ENCODE measurements around the gene DNAAF8.

The DNAAF8 gene

GRCh38 chr16:4792951-4793513 lies 58.7 kb downstream of the DNAAF8 start:
- DNase-seq: no peak
- Histone ChIP-seq H3K14ac (ENCODE audit: low read length in 2 of 2) (no peak overlapping the region), H2BK15ac (ENCODE audit: low read depth, poor library complexity, severe bottlenecking) (no peak overlapping the region), H3K27me3 (ENCODE audit: control insufficient read depth in 1 of 2, insufficient read depth in 1 of 2, low read length in 2 of 2) (peaks cover 0 to 18% of the 10 kb centered on the region in 2 experiments), H3K79me1 (replicated peaks; ENCODE audit: low read length, poor library complexity, severe bottlenecking) (no peaks in the 10 kb centered on the region), H2BK12ac (ENCODE audit: low read length in 2 of 2) (no peak overlapping the region), H4K8ac (ENCODE audit: low read length) (no peak overlapping the region), H3K4ac (ENCODE audit: low read depth in 1 of 2, low read length in 2 of 2) (no peak overlapping the region), H2BK120ac (ENCODE audit: low read depth, low read length) (no peak overlapping the region), H3K4me3 (ENCODE audit: insufficient read depth in 1 of 2, low read depth in 1 of 2, low read length in 2 of 2) (no peak overlapping the region), H2AFZ (ENCODE audit: low read depth, low read length) (no peak overlapping the region), H3K18ac (ENCODE audit: low read depth in 1 of 2, low read length in 2 of 2) (no peak overlapping the region), H2AK5ac (ENCODE audit: low read length, severe bottlenecking) (no peak overlapping the region), H3K27ac (ENCODE audit: low read length, poor library complexity, severe bottlenecking) (no peak overlapping the region), H3K4me1 (ENCODE audit: control insufficient read depth, insufficient read depth, low read depth, low read length) (peaks cover 5% of the 10 kb centered on the region), H3K9me3 (ENCODE audit: control insufficient read depth, low read length) (no peaks in the 10 kb centered on the region), H4K91ac (ENCODE audit: low read length) (no peak overlapping the region), H3K4me2 (ENCODE audit: low read length, poor library complexity, severe bottlenecking) (no peak overlapping the region), H3K36me3 (ENCODE audit: control insufficient read depth in 1 of 2, insufficient read depth in 2 of 2, low read depth in 1 of 2, low read length in 2 of 2) (peaks cover under 1 to 28% of the 10 kb centered on the region in 2 experiments), H3K23ac (ENCODE audit: low read length in 2 of 2) (no peak overlapping the region), H3K9ac (ENCODE audit: low read length) (no peak overlapping the region), H2BK5ac (ENCODE audit: low read depth, low read length, poor library complexity, severe bottlenecking) (no peak overlapping the region)
- WGBS: 82% methylated on average over 13 of the region's 13 CpGs

GRCh38 chr16:4795181-4795827 lies 61.0 kb downstream of the DNAAF8 start, which contains the start of gene SMIM22:
SMIM22 (plus strand) TSS chr16:4795369; CDS start chr16:4795735, 366 bp downstream.
- H2BK15ac ChIP-seq (ENCODE audit: low read depth, poor library complexity, severe bottlenecking): no peak within 1 kb of the TSS
- H3K18ac ChIP-seq (ENCODE audit: low read depth in 1 of 2, low read length in 2 of 2): no peak within 1 kb of the TSS
- peaks cover 0 to under 1% of the 10 kb centered on the region in 2 experiments for H3K27me3 ChIP-seq (ENCODE audit: control insufficient read depth in 1 of 2, insufficient read depth in 1 of 2, low read length in 2 of 2)
- no peak within 1 kb of the TSS for H2BK5ac ChIP-seq (ENCODE audit: low read depth, low read length, poor library complexity, severe bottlenecking)
- H2AFZ ChIP-seq (ENCODE audit: low read depth, low read length): no peak within 1 kb of the TSS
- H3K14ac ChIP-seq (ENCODE audit: low read length in 2 of 2): no peak within 1 kb of the TSS
- H4K8ac ChIP-seq (ENCODE audit: low read length): peak within 1 kb of the TSS; percentile 19
- no peak within 1 kb of the TSS for H3K27ac ChIP-seq (ENCODE audit: low read length, poor library complexity, severe bottlenecking)
- H3K79me1 ChIP-seq (replicated peaks; ENCODE audit: low read length, poor library complexity, severe bottlenecking): no peaks in the 10 kb centered on the region
- no peak within 1 kb of the TSS for H3K9ac ChIP-seq (ENCODE audit: low read length)
- no peak for DNase-seq
- H3K23ac ChIP-seq (ENCODE audit: low read length in 2 of 2): no peak within 1 kb of the TSS
- no peak within 1 kb of the TSS for H3K4me3 ChIP-seq (ENCODE audit: insufficient read depth in 1 of 2, low read depth in 1 of 2, low read length in 2 of 2)
- H2BK12ac ChIP-seq (ENCODE audit: low read length in 2 of 2): no peak within 1 kb of the TSS
- H4K91ac ChIP-seq (ENCODE audit: low read length): no peak within 1 kb of the TSS
- H2BK120ac ChIP-seq (ENCODE audit: low read depth, low read length): no peak within 1 kb of the TSS
- H3K4me2 ChIP-seq (ENCODE audit: low read length, poor library complexity, severe bottlenecking): no peak within 1 kb of the TSS
- H3K36me3 ChIP-seq (ENCODE audit: control insufficient read depth in 1 of 2, insufficient read depth in 2 of 2, low read depth in 1 of 2, low read length in 2 of 2): peaks cover 14 to 50% of the 10 kb centered on the region in 2 experiments
- no peaks in the 10 kb centered on the region for H3K9me3 ChIP-seq (ENCODE audit: control insufficient read depth, low read length)
- WGBS: 90% methylated on average over 14 of the region's 14 CpGs
- H3K4me1 ChIP-seq (ENCODE audit: control insufficient read depth, insufficient read depth, low read depth, low read length): peaks cover 4% of the 10 kb centered on the region
- no peak within 1 kb of the TSS for H2AK5ac ChIP-seq (ENCODE audit: low read length, severe bottlenecking)
- no peak within 1 kb of the TSS for H3K4ac ChIP-seq (ENCODE audit: low read depth in 1 of 2, low read length in 2 of 2)

- H3K18ac ChIP-seq (ENCODE audit: low read depth in 1 of 2, low read length in 2 of 2): no peak overlapping the region
- H3K14ac ChIP-seq (ENCODE audit: low read length in 2 of 2): no peak overlapping the region
- H3K4ac ChIP-seq (ENCODE audit: low read depth in 1 of 2, low read length in 2 of 2): no peak overlapping the region
- no peak overlapping the region for H3K27ac ChIP-seq (ENCODE audit: low read length, poor library complexity, severe bottlenecking)
- peaks cover 5% of the 10 kb centered on the region for H3K4me1 ChIP-seq (ENCODE audit: control insufficient read depth, insufficient read depth, low read depth, low read length)
- H3K4me3 ChIP-seq (ENCODE audit: insufficient read depth in 1 of 2, low read depth in 1 of 2, low read length in 2 of 2): no peak overlapping the region
- no peak overlapping the region for H3K4me2 ChIP-seq (ENCODE audit: low read length, poor library complexity, severe bottlenecking)
- H2BK120ac ChIP-seq (ENCODE audit: low read depth, low read length): no peak overlapping the region
- no peak overlapping the region for H2BK12ac ChIP-seq (ENCODE audit: low read length in 2 of 2)
- peaks cover 14 to 57% of the 10 kb centered on the region in 2 experiments for H3K36me3 ChIP-seq (ENCODE audit: control insufficient read depth in 1 of 2, insufficient read depth in 2 of 2, low read depth in 1 of 2, low read length in 2 of 2)
- H3K9me3 ChIP-seq (ENCODE audit: control insufficient read depth, low read length): no peaks in the 10 kb centered on the region
- peaks cover 4% of the 10 kb centered on the region for H3K79me1 ChIP-seq (replicated peaks; ENCODE audit: low read length, poor library complexity, severe bottlenecking)
- no peaks in the 10 kb centered on the region for H3K27me3 ChIP-seq (ENCODE audit: control insufficient read depth in 1 of 2, insufficient read depth in 1 of 2, low read length in 2 of 2)
- no peak overlapping the region for H2BK5ac ChIP-seq (ENCODE audit: low read depth, low read length, poor library complexity, severe bottlenecking)
- no peak overlapping the region for H3K23ac ChIP-seq (ENCODE audit: low read length in 2 of 2)
- H2BK15ac ChIP-seq (ENCODE audit: low read depth, poor library complexity, severe bottlenecking): no peak overlapping the region
- H4K8ac ChIP-seq (ENCODE audit: low read length): no peak overlapping the region
- no peak overlapping the region for H2AK5ac ChIP-seq (ENCODE audit: low read length, severe bottlenecking)
- no peak overlapping the region for H2AFZ ChIP-seq (ENCODE audit: low read depth, low read length)
- no peak overlapping the region for H3K9ac ChIP-seq (ENCODE audit: low read length)
- H4K91ac ChIP-seq (ENCODE audit: low read length): no peak overlapping the region
- 89% methylated on average over 30 of the region's 30 CpGs for WGBS
- no peak for DNase-seq
Measured at GRCh38 chr16:4795828-4796572, 61.7 kb downstream of the DNAAF8 start.
